Ammon's horn (tissue), 1 donor: ENCODE measurements around the gene OSR1.

ENCODE experiments used
- DNase-seq: peaks from one replicate; pipeline ENCODE4 v3.0.0-alpha.2; 2016; ENCODE audit warnings: low spot score

Gene OSR1

GRCh38 chr2:19357402-19358241 lies 801 bp downstream of the OSR1 start:
- DNase-seq = no peak

DNA sequence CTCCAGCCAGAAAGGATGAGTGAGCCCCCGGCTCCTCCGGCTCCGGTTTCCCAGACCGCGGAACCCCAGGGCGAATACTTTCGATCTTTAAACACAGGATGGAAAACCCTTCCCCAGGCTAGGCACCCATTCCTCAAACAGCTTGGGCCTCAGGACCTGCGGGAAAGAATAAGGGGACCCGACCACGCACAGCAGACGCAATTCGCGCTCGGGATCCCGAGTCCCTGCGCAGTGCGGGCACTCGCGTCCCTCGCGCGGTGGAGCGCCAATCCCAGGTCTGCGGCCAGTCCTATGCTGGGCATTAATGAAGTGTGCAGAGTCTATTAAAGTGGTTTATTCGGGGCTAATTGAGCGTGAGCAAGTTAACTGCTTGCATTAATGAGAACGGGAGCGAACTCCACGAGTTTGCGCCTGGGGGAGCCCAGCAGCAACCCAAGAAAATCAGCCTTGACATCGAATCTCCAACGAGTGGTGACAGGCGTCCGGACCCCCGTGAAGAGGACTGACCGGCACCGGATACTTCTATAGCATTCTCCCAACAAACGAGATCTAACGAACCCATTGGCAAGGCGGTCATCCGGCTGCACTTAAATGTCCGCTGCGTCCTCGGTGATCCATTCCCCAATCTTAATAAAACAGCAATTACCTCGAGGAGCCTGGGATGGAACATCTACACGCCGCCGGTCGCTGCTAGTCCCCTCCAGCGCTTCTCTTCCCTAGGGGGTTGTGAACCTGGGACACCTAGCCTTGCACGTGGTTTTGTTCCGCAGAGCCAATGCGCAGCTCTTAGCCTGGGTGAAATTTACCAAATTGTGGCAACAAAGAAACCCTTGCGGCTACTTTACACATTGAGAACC lies 1.6 kb downstream of the OSR1 start:
- DNase-seq = no peak

DNA sequence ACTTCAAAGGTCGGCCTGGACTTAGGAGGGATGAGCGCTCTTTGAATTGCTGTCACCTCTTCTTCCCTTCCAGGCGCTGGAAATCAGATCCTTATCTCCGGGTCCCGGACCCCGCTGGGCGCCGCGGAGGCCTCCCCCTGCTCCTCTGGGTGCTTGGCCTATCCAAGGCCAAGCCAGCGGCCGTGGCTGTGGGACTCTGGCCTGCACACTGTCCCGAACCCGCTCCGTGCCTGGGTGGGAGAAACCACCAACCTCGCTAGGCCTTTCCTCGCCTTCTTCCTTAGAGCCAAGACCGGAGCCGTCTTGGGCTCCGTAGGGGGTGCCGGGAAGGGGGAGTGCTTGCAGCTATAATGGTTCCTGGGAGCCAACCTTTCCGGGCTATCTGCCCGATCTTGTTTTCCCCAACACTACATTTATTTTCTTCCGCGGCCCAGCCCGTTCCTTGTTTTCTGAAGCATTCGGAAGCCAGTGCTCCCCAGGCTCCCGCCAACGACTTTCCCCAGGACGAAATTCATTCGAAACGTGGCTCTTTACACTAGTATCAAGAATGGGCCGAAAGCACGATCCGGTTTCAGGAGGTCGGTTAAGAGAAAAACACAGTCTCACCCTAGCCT lies 2.4 kb downstream of the OSR1 start:
- no peak for DNase-seq

DNA sequence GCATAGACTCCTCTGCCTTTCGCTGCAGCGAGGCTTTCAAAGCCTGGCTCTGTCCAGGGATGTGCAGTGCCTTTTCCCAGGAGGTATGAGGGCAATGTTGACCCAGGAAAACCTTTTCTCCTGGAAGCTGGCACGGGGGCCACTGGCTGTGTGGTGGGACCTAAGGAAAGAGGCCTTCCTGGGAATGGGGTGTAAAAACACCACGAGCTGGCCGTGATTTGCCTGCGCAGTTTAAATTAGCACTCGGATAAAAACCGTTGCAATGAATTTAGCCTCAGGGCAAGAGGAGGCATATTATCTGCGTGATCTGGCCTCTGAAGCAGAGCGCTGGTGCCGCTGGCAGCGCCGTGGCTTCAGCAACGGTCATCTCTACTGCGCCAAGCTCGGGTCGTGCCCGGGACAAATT lies 3.0 kb downstream of the OSR1 start:
- DNase-seq = no peak

DNA sequence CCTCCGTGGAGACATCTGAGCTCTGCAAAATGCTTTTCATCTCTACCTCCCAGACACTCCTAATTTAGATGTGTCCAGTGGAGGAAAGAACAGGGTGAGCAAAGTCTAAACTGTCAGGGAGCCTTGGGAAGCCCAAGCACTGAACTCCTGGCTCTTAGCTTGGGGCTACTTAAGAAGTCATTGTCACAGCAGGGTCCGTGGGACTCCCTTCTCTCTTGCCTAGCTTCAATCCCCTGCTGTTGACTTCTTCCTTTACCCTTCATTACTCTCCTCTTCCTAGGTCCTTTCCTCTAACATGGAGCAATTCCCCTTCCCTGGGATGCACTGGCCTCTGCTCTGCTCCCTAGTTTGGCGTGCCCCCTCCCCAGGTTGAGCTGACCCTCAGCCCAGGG lies 3.4 kb downstream of the OSR1 start:
- DNase-seq = no peak

DNA sequence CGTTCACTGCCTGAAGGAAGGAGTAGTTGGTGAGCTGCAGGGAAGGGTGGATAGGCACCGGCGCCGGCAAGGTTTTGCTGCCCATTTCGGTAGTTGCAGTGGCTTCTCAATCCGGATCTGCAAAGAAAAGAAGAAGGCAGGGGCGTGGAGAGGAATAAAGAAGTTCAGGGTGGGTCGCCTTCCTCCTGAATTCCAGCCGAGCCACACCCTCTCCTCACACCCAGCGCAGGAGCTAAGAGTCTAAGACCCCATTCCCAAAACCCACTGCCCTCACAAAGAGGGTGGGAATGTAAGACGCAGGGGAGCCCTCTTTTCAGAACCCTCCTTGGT lies 4.7 kb downstream of the OSR1 start:
- no peak for DNase-seq

DNA sequence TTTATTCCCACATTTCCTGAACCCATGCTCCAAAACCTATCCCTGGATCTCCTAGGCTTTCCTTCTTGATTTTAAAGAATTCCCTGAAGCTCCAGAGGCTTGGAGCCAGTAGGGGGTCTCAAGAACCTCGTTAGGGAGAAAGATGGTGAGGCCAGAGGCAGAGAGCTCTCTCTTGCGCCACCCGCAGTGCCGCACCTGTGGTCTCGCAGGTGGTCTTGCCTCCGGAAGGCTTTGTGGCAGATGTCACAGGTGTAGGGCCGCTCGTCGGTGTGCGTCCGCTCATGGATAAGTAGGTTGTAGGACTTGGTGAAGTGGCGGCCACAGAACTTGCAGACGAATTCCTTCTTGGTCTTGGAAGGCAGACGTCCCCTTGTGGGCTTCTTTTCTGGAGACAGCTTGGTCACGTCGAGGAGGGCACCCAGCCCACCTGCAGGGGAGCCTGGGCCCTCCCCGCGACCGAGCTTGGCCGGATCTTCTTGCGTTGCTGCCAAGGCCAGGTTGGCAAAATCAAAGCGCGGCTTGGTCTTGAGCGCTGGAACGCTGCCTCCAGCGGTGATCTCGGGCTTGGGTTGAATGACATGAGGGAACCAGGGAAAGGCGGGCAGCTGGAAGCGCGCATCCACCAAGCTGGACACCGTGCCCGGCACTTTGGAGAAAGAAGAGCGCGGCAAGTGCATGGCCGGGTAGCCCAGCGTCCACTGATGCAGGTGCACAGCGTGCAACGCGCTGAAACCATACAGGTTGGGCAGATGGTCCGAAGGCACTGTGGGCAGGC lies 5.3 kb downstream of the OSR1 start:
- no peak for DNase-seq

- no peak for DNase-seq
These were observed 6.3 kb downstream of the OSR1 start for GRCh38 chr2:19351899-19352697.

- DNase-seq = no peak
These were observed 6.9 kb downstream of the OSR1 start for GRCh38 chr2:19351499-19351898.

DNA sequence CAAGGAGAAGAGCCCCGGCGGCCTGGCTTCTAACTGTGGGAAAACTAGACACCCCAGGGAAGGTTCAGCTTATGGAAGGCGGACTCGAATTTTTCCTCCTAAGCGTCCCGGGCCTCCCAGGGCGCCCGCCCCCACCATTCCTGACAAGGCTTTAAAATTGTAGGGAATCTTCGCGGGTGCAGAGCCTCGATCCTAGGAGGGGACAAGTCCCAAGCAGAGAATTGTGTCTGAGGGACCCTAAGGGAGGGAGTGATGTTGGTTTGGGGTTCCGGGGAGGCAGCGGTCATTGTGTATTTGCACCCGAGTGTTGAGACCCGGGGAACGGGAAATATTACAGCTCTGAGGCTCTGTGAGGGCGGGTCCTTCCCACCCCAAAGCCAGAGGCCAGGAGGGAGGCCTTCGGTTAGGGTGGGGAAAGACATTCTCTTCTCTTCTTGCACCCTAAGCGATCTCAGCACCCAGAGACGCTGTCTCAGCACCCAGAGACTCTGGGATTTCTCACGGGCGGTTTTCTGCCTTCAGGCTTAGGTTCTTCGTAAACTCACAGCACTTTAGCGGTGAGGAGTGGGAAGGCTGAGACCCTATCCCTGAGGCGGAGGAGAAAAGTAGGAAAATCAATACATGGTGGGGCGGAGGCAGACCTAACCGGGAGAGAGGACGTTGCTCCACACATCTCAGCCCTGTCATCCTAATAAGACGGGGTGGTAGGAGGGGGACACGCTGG lies 7.6 kb downstream of the OSR1 start:
- no peak for DNase-seq

GRCh38 chr2:19349911-19350677 lies 8.3 kb downstream of the OSR1 start:
- peak; percentile 62 for DNase-seq

DNA sequence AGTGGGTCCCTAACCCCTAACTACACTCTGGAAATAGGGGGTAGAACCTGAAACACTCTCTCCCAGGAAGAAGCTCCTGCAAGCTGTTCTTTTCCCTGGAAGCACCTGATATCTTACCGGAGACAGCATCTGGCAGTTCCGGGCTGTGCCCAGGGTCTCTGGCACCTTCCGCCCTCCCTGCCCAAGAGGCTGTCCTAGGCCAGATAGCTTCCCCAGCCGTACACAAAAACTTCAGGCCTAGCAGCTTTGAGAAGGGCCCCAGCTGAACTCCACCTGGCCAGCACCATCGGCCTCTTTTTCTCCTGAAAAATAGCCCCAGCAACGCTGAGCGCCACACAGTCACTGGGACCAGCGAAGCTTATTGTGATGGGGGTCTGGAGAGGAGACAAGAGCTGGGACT lies 9.7 kb downstream of the OSR1 start:
- no peak for DNase-seq

GRCh38 chr2:19347619-19348562 lies 10.5 kb downstream of the OSR1 start:
- peak; percentile 93 for DNase-seq

DNA sequence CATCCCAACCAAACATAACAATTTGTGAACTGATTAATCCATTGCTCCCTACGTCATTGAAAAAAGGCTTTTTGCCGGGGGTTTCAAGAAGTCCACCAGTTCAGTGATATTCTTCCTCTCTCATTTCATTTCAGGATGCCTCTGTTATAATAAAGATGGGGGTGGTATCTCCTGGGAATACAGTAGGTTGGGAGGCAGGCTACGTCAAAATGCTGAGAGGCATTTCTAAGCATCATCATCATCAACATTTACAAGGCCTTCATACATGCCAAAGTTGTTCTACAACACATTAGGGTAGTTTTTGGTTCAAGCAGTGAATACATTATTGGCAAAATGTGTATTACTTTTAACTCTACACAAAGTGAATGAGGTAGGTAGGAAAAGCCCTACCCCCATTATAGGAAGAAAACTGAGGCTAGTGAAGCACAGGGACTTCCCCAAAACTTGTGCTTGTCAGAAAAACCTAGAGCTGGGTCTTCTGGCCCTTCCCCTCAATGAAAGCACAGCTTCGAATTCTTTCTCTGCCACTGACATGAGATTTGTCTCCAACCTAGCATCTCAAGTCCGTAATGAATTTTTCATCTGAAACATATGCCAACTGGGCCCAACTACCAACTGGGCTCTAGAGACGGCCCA lies 11.3 kb downstream of the OSR1 start:
- no peak for DNase-seq

- no peak for DNase-seq
These were observed 20.7 kb downstream of the OSR1 start for GRCh38 chr2:19337742-19338141.

- no peak for DNase-seq
These were observed 21.2 kb downstream of the OSR1 start for GRCh38 chr2:19337202-19337601.

GRCh38 chr2:19336781-19337180 lies 21.6 kb downstream of the OSR1 start:
- peak; percentile 54 for DNase-seq

- DNase-seq = no peak
These were observed 25.9 kb downstream of the OSR1 start for GRCh38 chr2:19332503-19332902.
